ENCODE data around the gene SNAPC2.

- no peak for TF ChIP-seq EZH2 (IDR thresholded peaks at IDR 0.05; ENCODE audit: insufficient read depth, low read length)
- TF ChIP-seq CTCF (IDR thresholded peaks at IDR 0.05; ENCODE audit: insufficient read depth, low read depth, low read length): no peak
Measured at GRCh38 chr19:7907544-7907943, 12.6 kb upstream of the SNAPC2 start.

Measured in astrocyte (in vitro differentiated cells and primary cell).